GM12878 (cell line): ENCODE measurements around the gene CABYR. TPM values are rescaled to one million over a fixed set of nuclear protein-coding genes. Genes with fewer than 3 reads are reported as not detected.

Source experiments
- ATAC-seq: fragments of 200-7000 bp; cut with Tn5 transposase; 3 replicates; pipeline ENCODE4 v1.9.1; 2020; ENCODE audit warnings: mild to moderate bottlenecking, moderate library complexity
- BruUV-seq: library from RNA; stranded (reverse); fragments of 400-500 nt; replicated peaks from 2 replicates; lab custom pipeline; 2021; lab: Mats Ljungman, UMichigan
- CTCF ChIA-PET: fragments of 300-600 bp; sonication (Branson Sonifier 250); formaldehyde crosslinking; extraction: SDS; loops from one replicate; lab custom pipeline; 2021; ENCODE audit warnings: inconsistent platforms; lab: Yijun Ruan, JAX
- POLR2A ChIA-PET: fragments of 350-600 bp; formaldehyde crosslinking; extraction: SDS; loops from one replicate; lab custom pipeline; 2021; ENCODE audit warnings: inconsistent platforms; lab: Charles Lee
- RAD21 ChIA-PET: fragments of 300-600 bp; sonication (Branson Sonifier 250); formaldehyde crosslinking; loops from one replicate; lab custom pipeline; 2023; ENCODE audit warnings: antibody characterized with exemption; ENCODE audit not compliant: unreplicated experiment; lab: Charles Lee
- SMC1A ChIA-PET: fragments of 300-600 bp; sonication (Branson Sonifier 250); formaldehyde crosslinking; loops from one replicate; lab custom pipeline; 2023; ENCODE audit not compliant: unreplicated experiment, uncharacterized antibody; lab: Charles Lee
- DNase-seq: peaks from one replicate; pipeline ENCODE4 v3.0.0-alpha.2; 2011; ENCODE audit warnings: low read depth, low spot score
- FAIRE-seq: peaks from 3 replicates; lab custom pipeline; 2011; peaks lifted over from hg19 to GRCh38; lab: Jason Lieb, UNC
- H2AFZ ChIP-seq: 2 replicates; pipeline ENCODE4 v1.6.0; 2011; ENCODE audit warnings: low read depth, low read length, control low read depth; ENCODE audit not compliant: control insufficient read depth
- H3K27ac ChIP-seq: 2 replicates; pipeline ENCODE4 v1.5.1; 2011; ENCODE audit warnings: control low read depth; ENCODE audit not compliant: control insufficient read depth, insufficient read depth
- H3K27me3 ChIP-seq, 2 experiments: replicated peaks in 1 of 2; 2 replicates each; pipeline versions ENCODE4 v1.6.0 to v1.6.1; 2011; ENCODE audit warnings: low read length in 1 of 2; ENCODE audit not compliant: control insufficient read depth in 2 of 2, insufficient read depth in 2 of 2
- H3K36me3 ChIP-seq, 2 experiments: 2 replicates each; pipeline ENCODE4 v1.5.1; 2011; ENCODE audit warnings: low read length in 1 of 2; ENCODE audit not compliant: control insufficient read depth in 2 of 2, insufficient read depth in 2 of 2
- H3K4me1 ChIP-seq: 2 replicates; pipeline ENCODE4 v1.6.1; 2011; ENCODE audit warnings: mild to moderate bottlenecking, low read length, moderate library complexity, mixed read lengths; ENCODE audit not compliant: control insufficient read depth, insufficient read depth
- H3K4me2 ChIP-seq: 2 replicates; pipeline ENCODE4 v1.6.0; 2011; ENCODE audit warnings: control low read depth; ENCODE audit not compliant: control insufficient read depth, insufficient read depth
- H3K4me3 ChIP-seq: fragments of 200-600 bp; sonication (generic); 2 replicates; pipeline ENCODE4 v1.5.1; 2016
- H3K79me2 ChIP-seq: 2 replicates; pipeline ENCODE4 v1.6.0; 2011; ENCODE audit warnings: low read length; ENCODE audit not compliant: control insufficient read depth, insufficient read depth
- H3K9ac ChIP-seq: 2 replicates; pipeline ENCODE4 v1.8.0; 2011; ENCODE audit warnings: low read length, control low read depth, mixed read lengths; ENCODE audit not compliant: control insufficient read depth, insufficient read depth
- H3K9me3 ChIP-seq: replicated peaks from 3 replicates; pipeline ENCODE4 v1.5.1; 2011; ENCODE audit warnings: mild to moderate bottlenecking, low read length; ENCODE audit not compliant: control insufficient read depth, insufficient read depth
- H4K20me1 ChIP-seq: 2 replicates; pipeline ENCODE4 v1.6.0; 2011; ENCODE audit not compliant: control insufficient read depth, insufficient read depth
- BCL3 ChIP-seq: IDR thresholded peaks from 2 replicates; pipeline ENCODE4 v1.6.1; 2011; ENCODE audit warnings: borderline replicate concordance, low read depth, mild to moderate bottlenecking, moderate library complexity, low read length; ENCODE audit not compliant: insufficient read depth, poor library complexity, severe bottlenecking
- BMI1 ChIP-seq: fragments of 450-650 bp; IDR thresholded peaks from 2 replicates; pipeline ENCODE4 v1.6.1; 2016; ENCODE audit warnings: mild to moderate bottlenecking, moderate library complexity, borderline replicate concordance
- E2F8 ChIP-seq: fragments of 450-650 bp; IDR thresholded peaks from 2 replicates; pipeline ENCODE4 v1.6.1; 2018; ENCODE audit warnings: mild to moderate bottlenecking, low read depth, moderate library complexity; ENCODE audit not compliant: partially characterized antibody
- ESRRA ChIP-seq: IDR thresholded peaks from 2 replicates; pipeline ENCODE4 v1.6.1; 2012; ENCODE audit warnings: mild to moderate bottlenecking, low read length, improper control_type of control experiment
- HDAC2 ChIP-seq: fragments of 200-600 bp; sonication (generic); IDR thresholded peaks from 2 replicates; pipeline ENCODE4 v1.6.1; 2017
- IKZF2 ChIP-seq, 2 experiments: fragments of 450-650 bp; IDR thresholded peaks; 2 replicates each; pipeline ENCODE4 v1.6.1; 2017; ENCODE audit warnings: mild to moderate bottlenecking in 2 of 2, moderate library complexity in 2 of 2
- NFIC ChIP-seq: IDR thresholded peaks from 2 replicates; pipeline ENCODE4 v1.6.1; 2012; ENCODE audit warnings: low read depth, mild to moderate bottlenecking, inconsistent platforms, low read length, moderate library complexity
- PML ChIP-seq: IDR thresholded peaks from 2 replicates; pipeline ENCODE4 v1.6.1; 2012; ENCODE audit warnings: low read length, inconsistent platforms
- TBL1XR1 ChIP-seq: IDR thresholded peaks from 2 replicates; pipeline ENCODE4 v1.6.1; 2012; ENCODE audit warnings: low read depth, low read length, improper control_type of control experiment
- TCF12 ChIP-seq: IDR thresholded peaks from 2 replicates; pipeline ENCODE4 v1.6.1; 2011; ENCODE audit warnings: low read depth, mild to moderate bottlenecking, low read length
- TCF3 ChIP-seq: IDR thresholded peaks from 2 replicates; pipeline ENCODE4 v1.6.1; 2012; ENCODE audit warnings: low read depth, mild to moderate bottlenecking, low read length, borderline replicate concordance; ENCODE audit not compliant: insufficient read depth
- YY1 ChIP-seq: IDR thresholded peaks from 2 replicates; pipeline ENCODE4 v1.6.1; 2011; ENCODE audit warnings: low read depth, mild to moderate bottlenecking, low read length
- ZBED1 ChIP-seq: IDR thresholded peaks from 2 replicates; pipeline ENCODE4 v1.6.1; 2016; ENCODE audit warnings: borderline replicate concordance
- ZBTB11 ChIP-seq: fragments of 450-650 bp; formaldehyde crosslinking; IDR thresholded peaks from 2 replicates; pipeline ENCODE4 v1.5.0; 2022; ENCODE audit warnings: mild to moderate bottlenecking, missing genetic modification characterization
- ZNF217 ChIP-seq: fragments of 450-650 bp; IDR thresholded peaks from 2 replicates; pipeline ENCODE4 v1.6.1; 2017; ENCODE audit warnings: antibody characterized with exemption, mild to moderate bottlenecking
- WGBS: methylation state at CpG from one replicate; pipeline ENCODE4 v1.1.6; 2016; ENCODE audit warnings: low lambda C conversion rate; ENCODE audit not compliant: insufficient replicate concordance, insufficient coverage; ENCODE audit errors: missing lambda C conversion rate; 5-methylcytosine and 5-hydroxymethylcytosine counted together
- in situ Hi-C: fragments of 300-500 bp; cut with MboI; formaldehyde crosslinking; loops from 9 replicates; pipeline ENCODE4 v1.14.3; 2018; ENCODE audit warnings: mixed read lengths
- intact Hi-C: fragments of 100-400 bp; cut with micrococcal nuclease; formaldehyde crosslinking; loops from one replicate; pipeline ENCODE4 v1.14.2; 2022; ENCODE audit not compliant: unreplicated experiment
- polyA plus RNA-seq, 11 experiments: library from polyadenylated mRNA; depleted of rRNA in 4 of 11; unstranded in 6 of 11; stranded (reverse) in 5 of 11; fragments of >200 nt; fragmentation: Nextera tagmentation in 4 of 11; fragmentation: Illumina TruSeq in 1 of 11; extraction: Ambion mirVana in 4 of 11; extraction: Trizol in 1 of 11; gene quantifications; 1 replicate in 1 of 11; 2 replicates in 10 of 11; pipeline versions ENCODE4 v1.2.1 to v1.2.3, GENCODE V29; 2011 to 2016; ENCODE audit warnings: inconsistent platforms in 2 of 11, missing spikeins in 2 of 11, low read depth in 1 of 11
- total RNA-seq, 4 experiments: library from RNA; depleted of rRNA in 3 of 4; stranded (reverse); fragments of >200 nt in 3 of 4; fragmentation: Illumina TruSeq in 1 of 4; extraction: Trizol in 1 of 4; gene quantifications; 2 replicates each; pipeline versions ENCODE4 v1.2.1 to v1.2.3, GENCODE V29; 2013 to 2021

The CABYR gene
- total and polyA plus RNA-seq, 10 of the 15 experiments (the other 5 are each of a cell fraction or from before 2014, with no cell fraction given), result 0.29 to 2.8 (median 1.7) TPM

GRCh38 chr18:24136967-24137373 is 1.9 kb upstream of the CABYR start (continued):
- no peak for TF ChIP-seq ZBTB11 (CRISPR knock-in tag)
- TF ChIP-seq BCL3, result peak; percentile 54
- 0 out of 2 replicates have a peak, but pooled peaks have one; percentile 34 for TF ChIP-seq PML
- TF ChIP-seq, all 136 proteins: peak for 6

GRCh38 chr18:24138409-24138788 is 463 bp upstream of the CABYR start:
- no TSS peak for BruUV-seq
- peaks cover 0 to 3% of the 10 kb centered on the region in 2 experiments; a peak in 1 of 4 replicates for H3K27me3 ChIP-seq
- no peak overlapping the region for H3K27ac ChIP-seq
- peaks cover 9% of the 10 kb centered on the region for H3K4me1 ChIP-seq
- in situ Hi-C loops (no loop called here), intact Hi-C loops (no loop called here)
- ChIA-PET RAD21 (interaction anchor here (1.2 kb wide), 1 partner anchor 19 kb away, joined by 3 read pairs; no protein-coding TSS in a partner anchor), CTCF (interaction anchor here (0.9 to 1.5 kb wide), 5 partner anchors 9 to 219 kb away, joined by 3 to 6 read pairs (median 4); no protein-coding TSS in a partner anchor), POLR2A (no interaction called here), SMC1A (interaction anchor here (0.8 kb wide), 1 partner anchor 195 kb away, joined by 3 read pairs; no protein-coding TSS in a partner anchor)
- H3K9me3 ChIP-seq, result no peaks in the 10 kb centered on the region
- peak overlapping the region; percentile 72; the same call in 1 of the 2 replicates for H3K9ac ChIP-seq
- H3K79me2 ChIP-seq, result no peaks in the 10 kb centered on the region
- ATAC-seq, result peak; percentile 16
- no peak for DNase-seq
- H3K36me3 ChIP-seq, result peaks cover 0 to 1% of the 10 kb centered on the region in 2 experiments; a peak in 1 of 4 replicates
- WGBS, result 30% methylated on average over 7 of the region's 7 CpGs
- H3K4me3 ChIP-seq, result peak overlapping the region; percentile 68
- FAIRE-seq, result peak; percentile 52
- no peaks in the 10 kb centered on the region for H4K20me1 ChIP-seq
- peak overlapping the region; percentile 79 for H2AFZ ChIP-seq
- H3K4me2 ChIP-seq, result peak overlapping the region; percentile 100
- no peak for TF ChIP-seq E2F8
- no peak for TF ChIP-seq HDAC2
- TF ChIP-seq ZNF217, result no peak
- no peak for TF ChIP-seq TCF12
- TF ChIP-seq BMI1, result no peak
- 0 out of 2 replicates have a peak, but pooled peaks have one; percentile 53 for TF ChIP-seq ZBED1
- no peak for TF ChIP-seq TCF3
- no peak for TF ChIP-seq ESRRA
- no peak for TF ChIP-seq YY1
- no peak for TF ChIP-seq TBL1XR1
- 0 out of 2 replicates have a peak, but pooled peaks have one; percentile 17 for TF ChIP-seq NFIC
- 0 out of 4 replicates have a peak, but pooled peaks of 1 of the 2 experiments have one; percentile 7 for TF ChIP-seq IKZF2 (IDR thresholded peaks at IDR 0.05)
